Immature natural killer cell (primary cell): ENCODE data around the gene TCF7L2. TPM values are rescaled to one million over a fixed set of nuclear protein-coding genes. Genes with fewer than 3 reads are reported as not detected.

ENCODE experiments used
- DNase-seq, 3 donors: peaks; one replicate each; pipeline ENCODE4 v3.0.0; 2022; ENCODE audit warnings: mixed read lengths in 1 of 3
- H3K27ac Mint-ChIP-seq, 6 donors: one replicate each; pipeline ENCODE4 v1.8.0; 2020; ENCODE audit warnings: mixed read lengths in 6 of 6, mild to moderate bottlenecking in 5 of 6, inconsistent platforms in 4 of 6, moderate library complexity in 3 of 6
- H3K27me3 Mint-ChIP-seq, 3 donors: one replicate each; pipeline ENCODE4 v1.8.0; 2020 to 2021; ENCODE audit warnings: low read depth in 3 of 3, mild to moderate bottlenecking in 3 of 3, mixed read lengths in 3 of 3, moderate library complexity in 3 of 3, inconsistent platforms in 1 of 3
- H3K36me3 Mint-ChIP-seq, 3 donors: one replicate each; pipeline ENCODE4 v1.8.0; 2020; ENCODE audit warnings: mixed read lengths in 3 of 3, inconsistent platforms in 2 of 3, mild to moderate bottlenecking in 2 of 3
- H3K4me1 Mint-ChIP-seq, 2 donors: one replicate each; pipeline ENCODE4 v1.8.0; 2020; ENCODE audit warnings: inconsistent platforms in 2 of 2, mild to moderate bottlenecking in 2 of 2, mixed read lengths in 2 of 2, moderate library complexity in 1 of 2
- H3K4me3 Mint-ChIP-seq, 5 donors: one replicate each; pipeline ENCODE4 v1.8.0; 2020; ENCODE audit warnings: mild to moderate bottlenecking in 5 of 5, mixed read lengths in 5 of 5, inconsistent platforms in 3 of 5, moderate library complexity in 3 of 5
- H3K9me3 Mint-ChIP-seq, 6 donors: one replicate each; pipeline ENCODE4 v1.8.0; 2020; ENCODE audit warnings: mild to moderate bottlenecking in 6 of 6, mixed read lengths in 6 of 6, inconsistent platforms in 4 of 6, moderate library complexity in 3 of 6
- polyA plus RNA-seq, 3 donors: library from polyadenylated mRNA; unstranded; fragments of 300-500 nt; fragmentation: Illumina TruSeq; gene quantifications; one replicate each; pipeline ENCODE4 v1.2.3, GENCODE V29; 2021

Gene TCF7L2
- polyA plus RNA-seq, 3 donors from 2014 or later, result 0.83 to 1.8 TPM; not detected in 1

DNA sequence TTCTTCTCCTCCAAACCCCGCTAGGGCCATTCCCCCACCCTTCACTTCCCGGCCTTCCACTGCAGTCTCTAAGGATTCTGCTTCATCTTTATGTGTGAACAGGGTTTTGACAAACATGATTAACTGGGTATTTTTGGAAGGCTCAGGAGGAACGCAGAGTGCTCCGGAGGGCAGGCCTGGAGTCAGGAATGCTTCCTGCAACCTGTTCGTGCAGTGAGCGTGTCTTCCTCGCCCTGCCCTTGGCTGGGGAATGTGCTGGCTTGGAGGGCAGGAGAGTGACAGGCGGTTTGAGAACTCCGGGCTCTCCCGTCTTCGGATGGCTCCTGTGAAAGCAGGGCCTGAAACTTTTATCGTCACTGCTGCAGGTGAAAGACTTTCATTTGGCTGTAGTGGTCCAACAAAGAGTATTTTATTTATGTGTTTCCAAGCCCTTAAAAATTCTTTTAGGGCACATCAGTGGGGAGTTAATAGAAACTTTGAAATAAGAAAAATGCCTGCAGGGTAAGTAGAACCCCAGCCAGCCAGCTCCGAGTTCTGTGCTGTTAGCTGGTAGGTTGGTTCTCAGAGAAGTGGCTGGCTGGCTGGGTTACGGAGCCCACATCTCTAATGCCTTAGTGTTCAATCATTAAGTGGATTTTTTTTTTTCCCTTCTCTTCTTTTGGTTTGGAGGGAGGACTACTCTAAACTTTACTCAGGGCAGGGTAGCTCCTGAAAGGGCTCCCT is 51.0 kb downstream of the TCF7L2 start:
- Mint-ChIP-seq H3K27ac (no peak overlapping the region), H3K4me1 (peaks cover 21 to 22% of the 10 kb centered on the region in 2 donors), H3K27me3 (peaks cover 0 to 7% (median 2%) of the 10 kb centered on the region in 3 donors), H3K36me3 (peaks cover 0 to 7% (median 0%) of the 10 kb centered on the region in 3 donors), H3K9me3 (no peaks in the 10 kb centered on the region), H3K4me3 (no peak overlapping the region)
- no peak for DNase-seq

DNA sequence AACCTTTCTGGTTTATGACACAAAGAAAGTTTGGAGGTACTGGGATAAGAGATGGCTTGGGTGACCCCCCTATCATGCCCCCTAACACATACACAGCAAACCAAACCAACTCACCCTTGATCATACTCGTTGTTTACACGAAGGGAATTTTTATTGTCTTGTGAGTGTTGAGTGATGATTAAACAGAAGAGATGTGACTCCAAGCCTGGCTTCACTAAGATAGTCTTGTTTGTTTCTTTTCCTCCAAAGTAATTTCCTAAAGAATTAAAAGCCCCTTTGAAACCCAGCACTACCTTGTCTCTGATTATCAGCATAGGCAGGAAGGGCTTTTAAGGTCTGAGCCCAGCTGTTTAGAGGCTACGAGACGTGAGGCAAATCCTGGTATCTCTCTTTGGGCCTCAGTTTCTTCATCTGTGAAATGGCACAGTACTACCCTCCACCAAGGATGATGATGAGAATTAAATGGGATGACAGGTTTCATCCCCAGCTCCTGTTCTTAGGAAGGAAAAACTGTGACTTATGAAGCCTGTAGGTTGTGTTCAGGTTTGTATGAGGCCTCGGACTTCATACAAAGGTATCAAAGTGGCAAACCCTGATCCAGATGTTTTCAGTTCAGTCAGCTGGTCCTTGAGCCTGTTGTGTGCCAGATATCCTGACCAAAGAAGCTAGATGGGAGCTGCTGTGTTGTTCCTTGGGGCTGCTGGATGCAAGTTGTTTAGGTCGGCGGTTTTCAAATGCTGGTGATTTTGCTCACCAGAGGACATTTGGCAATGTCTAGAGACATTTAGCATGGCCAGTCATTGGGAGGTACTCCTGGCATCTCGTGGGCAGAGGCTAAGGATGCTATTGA is 51.8 kb downstream of the TCF7L2 start:
- peaks cover 0 to 4% (median 0%) of the 10 kb centered on the region in 3 donors for H3K36me3 Mint-ChIP-seq
- no peaks in the 10 kb centered on the region for H3K9me3 Mint-ChIP-seq
- no peak for DNase-seq
- H3K4me1 Mint-ChIP-seq, result peaks cover 29% of the 10 kb centered on the region in 2 donors
- H3K4me3 Mint-ChIP-seq, result no peak overlapping the region
- H3K27me3 Mint-ChIP-seq, result peaks cover under 1 to 6% (median 2%) of the 10 kb centered on the region in 3 donors
- H3K27ac Mint-ChIP-seq, result no peak overlapping the region

DNA sequence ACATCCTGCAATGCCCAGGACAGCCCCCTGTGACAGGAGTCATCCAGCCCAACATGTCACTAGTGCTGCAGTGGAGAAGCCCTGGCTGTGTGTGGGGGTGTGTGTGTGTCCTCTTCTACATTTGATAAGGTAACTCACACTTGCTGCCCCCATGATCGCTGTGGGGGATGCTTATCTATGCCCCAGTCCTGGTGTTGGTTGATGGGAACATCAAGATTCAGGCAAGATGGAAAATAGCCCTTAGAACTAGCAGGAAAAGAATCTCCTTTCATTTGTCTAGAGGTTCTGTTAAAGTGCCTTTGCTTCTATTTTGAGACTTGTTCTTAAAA is 52.4 kb downstream of the TCF7L2 start:
- H3K9me3 Mint-ChIP-seq, result no peaks in the 10 kb centered on the region
- H3K27ac Mint-ChIP-seq, result no peak overlapping the region
- no peaks in the 10 kb centered on the region for H3K36me3 Mint-ChIP-seq
- no peak for DNase-seq
- no peak overlapping the region for H3K4me3 Mint-ChIP-seq
- H3K4me1 Mint-ChIP-seq, result peaks cover 35% of the 10 kb centered on the region in 2 donors
- peaks cover 2 to 6% (median 4%) of the 10 kb centered on the region in 3 donors for H3K27me3 Mint-ChIP-seq

DNA sequence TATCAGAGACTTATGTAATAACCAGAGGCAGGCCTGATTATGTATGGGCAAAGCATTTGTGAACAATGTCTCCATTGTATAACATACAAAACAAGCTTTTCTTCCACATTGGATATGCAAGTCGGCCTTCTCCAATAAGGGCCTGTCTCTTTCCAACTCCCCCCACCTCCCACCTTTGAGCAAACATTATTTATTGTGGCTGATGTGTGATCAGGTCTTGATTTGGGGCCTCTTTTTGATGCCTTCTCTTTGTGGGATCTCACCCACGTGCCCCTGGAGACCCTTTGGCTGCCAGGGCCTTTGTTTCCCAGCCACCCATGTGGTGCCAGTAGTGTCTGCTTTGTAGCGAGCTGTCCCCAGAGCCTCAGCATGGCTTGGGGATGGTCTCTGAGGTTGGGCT is 53.0 kb downstream of the TCF7L2 start:
- no peaks in the 10 kb centered on the region for H3K36me3 Mint-ChIP-seq

DNA sequence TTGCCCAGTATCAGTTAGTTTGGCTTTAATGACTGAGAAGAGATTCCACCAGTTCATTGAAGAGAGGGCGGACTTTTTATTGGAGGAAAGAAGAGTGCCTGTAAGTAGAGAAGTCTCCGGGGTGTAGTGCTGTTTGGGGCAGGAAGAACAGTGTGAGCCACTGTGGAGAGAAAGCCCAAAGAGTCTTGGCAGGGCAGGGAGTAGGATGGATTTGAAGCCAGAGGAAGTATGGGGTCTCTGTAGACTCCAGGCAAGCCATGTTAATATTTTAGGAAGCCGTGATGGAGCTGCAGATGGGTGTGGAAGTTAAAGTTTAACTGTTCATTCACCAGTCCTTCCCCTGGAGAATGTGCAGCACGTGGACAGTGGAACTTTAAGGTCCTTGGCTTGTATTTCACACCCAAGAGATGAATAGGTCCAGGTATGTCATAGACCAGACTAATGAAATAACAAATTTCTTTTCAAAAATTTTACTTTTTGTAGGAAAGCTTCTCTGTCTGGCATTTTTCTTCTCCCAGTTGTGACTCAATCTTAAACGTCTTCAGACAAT is 54.1 kb downstream of the TCF7L2 start:
- H3K4me3 Mint-ChIP-seq, result peak overlapping the region in 2 of 5 donors; percentile 8 to 44
- no peaks in the 10 kb centered on the region for H3K36me3 Mint-ChIP-seq
- peaks cover 44 to 45% of the 10 kb centered on the region in 2 donors for H3K4me1 Mint-ChIP-seq
- no peak for DNase-seq
- H3K27ac Mint-ChIP-seq, result no peak overlapping the region
- peaks cover 0 to 6% (median 4%) of the 10 kb centered on the region in 3 donors for H3K27me3 Mint-ChIP-seq
- H3K9me3 Mint-ChIP-seq, result no peaks in the 10 kb centered on the region

More for the DNA sequence above, 53.0 kb downstream of the TCF7L2 start:
- Mint-ChIP-seq H3K4me1 (peaks cover 41% of the 10 kb centered on the region in 2 donors), H3K27me3 (peaks cover 2 to 6% (median 4%) of the 10 kb centered on the region in 3 donors), H3K4me3 (no peak overlapping the region), H3K9me3 (no peaks in the 10 kb centered on the region), H3K27ac (no peak overlapping the region)
- no peak for DNase-seq

DNA sequence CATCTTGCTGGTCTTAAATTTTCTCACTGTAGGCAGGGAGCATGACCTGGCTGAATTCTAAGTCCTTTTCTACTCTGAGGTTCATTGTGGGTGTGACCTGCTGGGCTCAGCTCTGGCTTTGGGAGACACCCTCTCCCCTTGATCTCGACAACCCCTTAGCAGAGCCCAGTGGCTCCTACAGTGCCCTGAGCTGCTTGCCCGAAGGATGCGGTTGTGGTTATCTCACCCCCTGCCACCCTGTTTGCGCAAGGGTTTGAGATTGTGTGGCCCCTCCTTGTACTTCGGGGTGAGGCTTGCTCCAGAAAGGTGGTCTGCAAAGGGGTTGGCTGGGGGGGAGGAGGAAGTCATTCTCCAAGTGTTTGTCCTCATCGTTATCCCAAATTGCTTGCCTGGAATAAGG is 55.3 kb downstream of the TCF7L2 start:
- Mint-ChIP-seq H3K4me1 (peaks cover 44 to 45% of the 10 kb centered on the region in 2 donors), H3K36me3 (no peaks in the 10 kb centered on the region), H3K27ac (peak overlapping the region in 2 of 6 donors; percentile 36 to 47), H3K9me3 (no peaks in the 10 kb centered on the region), H3K4me3 (peak overlapping the region in 4 of 5 donors; percentile 40 to 70 (median 62)), H3K27me3 (peaks cover 0 to 6% (median 4%) of the 10 kb centered on the region in 3 donors)
- peak; percentile 24 to 48 (median 26) for DNase-seq

DNA sequence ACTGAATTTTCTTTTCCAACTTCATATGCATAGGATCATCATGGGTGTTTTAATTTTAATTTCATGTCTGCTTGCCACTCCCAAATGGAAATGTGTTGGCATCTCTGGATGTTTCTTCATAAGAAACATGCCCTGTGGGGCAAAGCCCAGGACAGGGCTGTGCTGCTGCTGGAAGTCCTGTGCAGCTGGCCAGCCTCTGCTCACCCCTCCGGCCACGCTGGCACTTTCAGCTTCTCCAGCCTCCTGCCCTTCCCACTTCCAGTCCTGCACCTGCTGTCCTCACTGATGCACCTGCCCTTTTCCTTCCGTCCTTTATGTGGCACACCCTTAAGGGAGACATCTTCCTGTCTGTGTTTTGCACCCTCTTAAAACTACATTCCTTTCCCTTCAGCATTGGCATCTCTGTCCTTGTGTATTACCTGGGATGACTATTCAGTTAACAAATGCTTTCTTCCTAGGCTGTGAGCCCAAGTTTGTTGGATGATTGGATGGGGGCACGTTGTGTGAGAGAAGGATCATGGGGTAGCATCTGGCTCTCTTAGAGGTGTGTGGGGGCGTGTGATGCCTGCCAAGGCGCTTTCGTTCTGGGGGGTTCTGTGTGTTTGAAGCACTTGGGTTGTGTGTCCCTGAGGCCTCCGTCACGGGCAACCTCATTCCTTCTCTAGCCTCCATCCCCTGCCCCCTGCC is 56.8 kb downstream of the TCF7L2 start:
- Mint-ChIP-seq H3K27me3 (peaks cover 0 to 8% (median 6%) of the 10 kb centered on the region in 3 donors), H3K4me3 (peak overlapping the region in 2 of 5 donors; percentile 11 to 15), H3K4me1 (peaks cover 44 to 45% of the 10 kb centered on the region in 2 donors), H3K9me3 (no peaks in the 10 kb centered on the region), H3K27ac (peak overlapping the region in 3 of 6 donors; percentile 3 to 64 (median 9)), H3K36me3 (no peaks in the 10 kb centered on the region)
- no peak for DNase-seq

DNA sequence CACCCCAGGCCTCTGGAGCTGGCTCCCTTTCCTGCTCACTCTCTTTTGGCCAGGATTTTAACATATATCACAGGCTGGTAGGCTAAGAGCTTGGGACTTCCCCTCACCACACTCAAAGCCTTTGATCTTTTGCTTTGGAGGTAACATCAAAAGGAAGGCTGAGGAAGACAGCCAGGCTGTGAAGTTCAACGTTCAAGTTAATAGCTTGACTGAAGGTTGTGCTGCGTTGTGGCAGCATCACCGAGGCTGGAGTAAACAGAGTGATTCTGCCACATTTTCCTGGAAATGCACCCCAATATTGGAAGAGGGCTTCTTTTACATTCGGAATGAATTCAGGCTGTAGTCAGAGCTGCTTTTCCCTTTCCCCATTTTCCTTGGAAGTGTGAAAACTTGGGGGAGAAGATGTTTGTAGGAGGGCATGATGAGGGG is 57.3 kb downstream of the TCF7L2 start:
- H3K9me3 Mint-ChIP-seq, result no peaks in the 10 kb centered on the region
- peak; percentile 16 to 27 (median 24) for DNase-seq
- H3K4me3 Mint-ChIP-seq, result peak overlapping the region in 1 of 5 donors; percentile 9
- peaks cover 48 to 50% of the 10 kb centered on the region in 2 donors for H3K4me1 Mint-ChIP-seq
- peaks cover 0 to 10% (median 6%) of the 10 kb centered on the region in 3 donors for H3K27me3 Mint-ChIP-seq
- peak overlapping the region in 1 of 6 donors; percentile 3 for H3K27ac Mint-ChIP-seq
- no peaks in the 10 kb centered on the region for H3K36me3 Mint-ChIP-seq

DNA sequence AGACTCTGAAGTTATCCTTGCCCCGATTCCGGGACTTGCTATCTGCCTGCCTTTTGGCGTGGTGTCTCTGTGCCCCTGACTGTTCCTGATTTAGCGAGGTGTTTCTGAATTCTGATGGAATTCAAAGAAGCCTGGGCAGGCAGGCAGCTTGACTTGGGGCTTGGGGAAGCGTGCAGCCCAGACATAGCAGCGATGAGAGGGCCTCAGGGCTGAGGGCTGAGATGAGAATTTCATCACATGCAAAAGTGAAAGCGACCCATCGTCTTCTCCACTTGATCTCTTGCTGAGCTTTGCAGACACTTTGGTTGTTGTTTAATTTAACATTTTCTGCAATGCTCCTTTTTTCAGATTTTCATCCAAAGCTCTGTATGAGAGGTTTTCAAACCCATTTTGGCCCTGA is 57.8 kb downstream of the TCF7L2 start:
- DNase-seq, result no peak
- Mint-ChIP-seq H3K27me3 (peaks cover 0 to 11% (median 6%) of the 10 kb centered on the region in 3 donors), H3K4me1 (peaks cover 50 to 54% of the 10 kb centered on the region in 2 donors), H3K27ac (no peak overlapping the region), H3K4me3 (peak overlapping the region in 2 of 5 donors; percentile 33 to 52), H3K36me3 (no peaks in the 10 kb centered on the region), H3K9me3 (no peaks in the 10 kb centered on the region)

DNA sequence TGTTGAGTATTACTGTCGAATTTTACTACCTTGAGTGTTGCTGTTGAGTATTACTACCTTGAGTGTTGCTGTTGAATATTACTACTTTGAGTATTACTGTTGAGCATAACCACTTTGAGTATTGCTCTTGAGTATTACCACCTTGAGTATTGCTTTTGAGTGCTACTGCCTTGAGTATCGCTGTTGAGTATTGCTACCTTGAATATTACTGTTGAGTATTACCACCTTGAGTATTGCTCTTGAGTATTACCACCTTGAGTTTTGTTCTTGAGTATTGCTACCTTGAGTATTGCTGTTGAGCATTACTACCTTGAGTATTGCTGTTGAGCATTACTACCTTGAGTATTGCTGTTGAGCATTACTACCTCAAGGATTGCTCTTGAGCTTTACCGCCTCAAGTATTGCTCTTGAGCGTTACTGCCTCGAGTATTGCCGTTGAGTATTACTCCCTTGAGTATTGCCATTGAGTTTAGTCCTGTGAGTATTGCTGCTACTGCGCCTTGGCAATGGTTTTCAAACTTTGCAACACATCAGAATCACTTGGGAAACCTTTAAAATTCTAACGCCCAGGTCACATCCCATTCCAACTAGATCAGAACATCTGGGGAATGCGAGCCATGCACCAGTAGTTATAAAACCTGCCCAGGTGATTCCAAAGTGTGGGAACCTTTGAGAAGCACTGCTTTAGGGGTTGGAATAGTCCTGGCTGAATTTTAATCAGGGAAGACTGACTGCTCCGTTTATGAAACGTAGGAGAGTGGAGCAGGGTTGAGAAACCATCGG is 61.7 kb downstream of the TCF7L2 start:
- peak overlapping the region in 1 of 6 donors; percentile 7 for H3K27ac Mint-ChIP-seq
- H3K36me3 Mint-ChIP-seq, result no peaks in the 10 kb centered on the region
- peaks cover 0 to 5% (median 5%) of the 10 kb centered on the region in 3 donors for H3K27me3 Mint-ChIP-seq
- peaks cover 23 to 27% of the 10 kb centered on the region in 2 donors for H3K4me1 Mint-ChIP-seq
- no peak for DNase-seq
- no peaks in the 10 kb centered on the region for H3K9me3 Mint-ChIP-seq
- H3K4me3 Mint-ChIP-seq, result no peak overlapping the region

DNA sequence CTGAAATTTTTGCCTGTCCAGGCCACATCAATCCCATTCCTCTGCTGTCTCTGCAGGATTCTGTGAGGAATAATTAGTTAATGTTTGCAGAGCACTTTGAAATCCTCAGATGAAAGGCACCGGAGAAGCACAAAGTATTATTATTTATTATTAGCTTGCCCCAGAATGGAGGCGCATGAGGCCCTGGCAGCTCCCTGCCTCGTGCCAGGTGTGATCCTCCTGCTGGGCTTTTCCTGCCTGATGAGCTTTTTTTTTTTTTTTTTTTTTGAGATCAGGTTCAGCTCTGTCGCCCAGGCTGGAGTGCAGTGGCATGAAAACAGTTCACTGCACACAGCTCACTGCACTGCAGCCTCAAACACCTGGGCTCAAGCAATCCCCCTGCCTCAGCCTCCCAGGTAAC is 65.2 kb downstream of the TCF7L2 start:
- Mint-ChIP-seq H3K27ac (no peak overlapping the region), H3K9me3 (no peaks in the 10 kb centered on the region), H3K27me3 (peaks cover 0 to 5% (median 2%) of the 10 kb centered on the region in 3 donors), H3K4me1 (peaks cover 7 to 11% of the 10 kb centered on the region in 2 donors), H3K36me3 (no peaks in the 10 kb centered on the region), H3K4me3 (no peak overlapping the region)
- no peak for DNase-seq

DNA sequence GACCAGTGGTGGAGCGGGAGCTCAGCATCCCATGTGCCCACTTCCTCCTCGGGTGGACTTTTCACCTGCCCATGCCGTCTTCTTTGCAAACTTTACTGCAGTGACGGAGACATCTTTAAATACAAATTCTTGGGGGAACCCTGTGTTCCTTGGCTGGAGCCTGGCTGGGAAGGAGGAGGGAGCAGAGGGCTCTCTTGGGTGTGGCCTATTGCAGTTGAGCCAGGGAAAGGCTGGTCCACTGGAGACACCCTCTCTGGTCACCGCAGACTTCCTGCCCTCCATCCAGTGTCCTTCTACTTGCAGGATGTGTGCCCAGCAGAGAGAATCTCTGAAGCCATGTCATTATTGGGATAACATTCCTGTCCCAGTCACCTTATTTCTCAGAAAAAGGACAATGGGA is 67.3 kb downstream of the TCF7L2 start:
- no peaks in the 10 kb centered on the region for H3K36me3 Mint-ChIP-seq
- no peak for DNase-seq
- no peak overlapping the region for H3K4me3 Mint-ChIP-seq
- peaks cover 1 to 4% (median 1%) of the 10 kb centered on the region in 3 donors for H3K27me3 Mint-ChIP-seq
- H3K9me3 Mint-ChIP-seq, result no peaks in the 10 kb centered on the region
- H3K4me1 Mint-ChIP-seq, result peaks cover 3 to 5% of the 10 kb centered on the region in 2 donors
- H3K27ac Mint-ChIP-seq, result no peak overlapping the region

DNA sequence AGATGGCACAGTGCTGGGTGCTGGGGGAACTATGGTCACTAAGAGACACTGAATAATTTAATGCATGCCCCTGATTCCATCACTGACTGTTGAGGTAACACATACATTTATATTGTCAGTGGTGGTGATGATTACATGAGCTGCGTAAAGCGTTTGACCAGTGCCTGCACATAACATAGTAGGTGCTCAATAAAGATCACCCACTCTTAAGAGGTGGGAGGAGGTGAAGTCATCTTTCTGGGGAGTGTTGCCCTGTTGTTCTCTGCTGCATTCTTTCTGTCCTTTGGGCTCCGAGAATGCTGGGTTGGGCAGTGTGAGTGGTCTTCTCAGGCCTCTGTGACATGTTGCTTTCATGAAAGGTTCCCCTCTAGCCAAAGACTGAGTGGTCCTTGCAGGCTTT is 68.0 kb downstream of the TCF7L2 start:
- H3K36me3 Mint-ChIP-seq, result no peaks in the 10 kb centered on the region
- H3K9me3 Mint-ChIP-seq, result no peaks in the 10 kb centered on the region
- H3K27ac Mint-ChIP-seq, result peak overlapping the region in 1 of 6 donors; percentile 22
- no peak for DNase-seq
- H3K4me1 Mint-ChIP-seq, result peaks cover 0 to 2% of the 10 kb centered on the region in 2 donors
- H3K27me3 Mint-ChIP-seq, result peaks cover 0 to 4% (median 1%) of the 10 kb centered on the region in 3 donors
- H3K4me3 Mint-ChIP-seq, result no peak overlapping the region
